RWPE1 (cell line): ENCODE results near the gene AP3B1.
A peak's percentile ranks its signal among the peaks of the same experiment; 100 is the strongest.

Source experiments
- CTCF ChIA-PET: fragments of 350-600 bp; sonication (Branson Sonifier 250); formaldehyde crosslinking; extraction: SDS; loops from one replicate; lab custom pipeline; 2021; lab: Yijun Ruan, JAX
- POLR2A ChIA-PET: fragments of 400-600 bp; formaldehyde crosslinking; extraction: SDS; loops from one replicate; lab custom pipeline; 2020; ENCODE audit warnings: antibody characterized with exemption; ENCODE audit not compliant: low non-redundant PET; lab: Yijun Ruan, JAX
- DNase-seq: peaks from one replicate; pipeline ENCODE4 v3.0.0; 2012; ENCODE audit warnings: low spot score
- H3K27ac ChIP-seq: fragments of 450-650 bp; 2 replicates; pipeline ENCODE4 v1.5.1; 2017
- CTCF ChIP-seq: fragments of 450-650 bp; conservative IDR thresholded peaks from 2 replicates; pipeline ENCODE4 v1.5.1; 2017; ENCODE audit warnings: low read depth, mild to moderate bottlenecking

Gene AP3B1

GRCh38 chr5:77974576-77974975 lies 319.9 kb downstream of the AP3B1 start:
- CTCF ChIA-PET, result interaction anchor here (0.6 to 1.0 kb wide), 2 partner anchors 11 to 228 kb away, joined by 3 to 4 read pairs; no protein-coding TSS in a partner anchor
- no peak for DNase-seq
- TF ChIP-seq CTCF, result no peak
- POLR2A ChIA-PET, result no interaction called here
- H3K27ac ChIP-seq, result no peak overlapping the region

- peak; percentile 11; the same call in 1 of the 2 replicates for TF ChIP-seq CTCF
- H3K27ac ChIP-seq, result no peak overlapping the region
- no peak for DNase-seq
- ChIA-PET POLR2A (no interaction called here), CTCF (no interaction called here)
These were observed 321.3 kb downstream of the AP3B1 start for GRCh38 chr5:77973253-77973609.

GRCh38 chr5:77972469-77973252 lies 321.8 kb downstream of the AP3B1 start:
- ChIA-PET POLR2A (no interaction called here), CTCF (no interaction called here)
- H3K27ac ChIP-seq, result no peak overlapping the region
- no peak for DNase-seq
- TF ChIP-seq CTCF, result no peak

- CTCF ChIA-PET, result interaction anchor here (1.3 kb wide), 1 partner anchor 23 kb away, joined by 5 read pairs; no protein-coding TSS in a partner anchor
These were observed 322.6 kb downstream of the AP3B1 start for GRCh38 chr5:77971776-77972468.

GRCh38 chr5:77970891-77971290 lies 323.6 kb downstream of the AP3B1 start:
- DNase-seq, result no peak
- TF ChIP-seq CTCF, result no peak
- CTCF ChIA-PET, result interaction anchor here (0.6 to 1.3 kb wide), 2 partner anchors 22 to 103 kb away, joined by 3 to 5 read pairs; no protein-coding TSS in a partner anchor

More at GRCh38 chr5:77971776-77972468, 322.6 kb downstream of the AP3B1 start:
- TF ChIP-seq CTCF, result no peak
- POLR2A ChIA-PET, result no interaction called here
- DNase-seq, result no peak
- H3K27ac ChIP-seq, result no peak overlapping the region

GRCh38 chr5:77963795-77964194 lies 330.7 kb downstream of the AP3B1 start:
- DNase-seq, result no peak
- no peak overlapping the region for H3K27ac ChIP-seq
- ChIA-PET CTCF (interaction anchor here (0.6 kb wide), 1 partner anchor 318 kb away, joined by 3 read pairs; no protein-coding TSS in a partner anchor), POLR2A (no interaction called here)
- TF ChIP-seq CTCF, result no peak

More at GRCh38 chr5:77970891-77971290, 323.6 kb downstream of the AP3B1 start:
- H3K27ac ChIP-seq, result no peak overlapping the region
- POLR2A ChIA-PET, result no interaction called here
